T-helper 17 cell (primary cell): ENCODE data around the gene LPP. TPM values are rescaled to one million over a fixed set of nuclear protein-coding genes. Genes with fewer than 3 reads are reported as not detected.
A peak's percentile ranks its signal among the peaks of the same experiment; 100 is the strongest.

Experiments
- ATAC-seq: fragments of 150-1000 bp; cut with Tn5 transposase; 2 replicates; pipeline ENCODE4 v1.10.0; 2021; ENCODE audit warnings: mild to moderate bottlenecking, moderate library complexity
- DNase-seq, 3 donors: peaks; one replicate each; pipeline versions ENCODE4 v3.0.0 to v3.0.0-alpha.2; 2020 to 2021
- H3K9me3 ChIP-seq: one replicate; pipeline ENCODE4 v1.7.0; 2013; ENCODE audit warnings: low read length, mild to moderate bottlenecking; ENCODE audit not compliant: control insufficient read depth, poor library complexity, severe bottlenecking
- H3K27ac Mint-ChIP-seq: one replicate; pipeline ENCODE4 v1.8.0; 2022; ENCODE audit warnings: mild to moderate bottlenecking, moderate library complexity, mixed read lengths
- H3K27me3 Mint-ChIP-seq: one replicate; pipeline ENCODE4 v1.8.0; 2022; ENCODE audit warnings: mixed read lengths
- H3K36me3 Mint-ChIP-seq: one replicate; pipeline ENCODE4 v1.8.0; 2022; ENCODE audit warnings: low read depth, mixed read lengths
- H3K4me1 Mint-ChIP-seq: one replicate; pipeline ENCODE4 v1.8.0; 2022; ENCODE audit warnings: mild to moderate bottlenecking, mixed read lengths
- H3K4me3 Mint-ChIP-seq: one replicate; pipeline ENCODE4 v1.8.0; 2022; ENCODE audit warnings: mild to moderate bottlenecking, moderate library complexity, mixed read lengths
- total RNA-seq, 4 donors: library from RNA in 2 of 4; stranded (reverse) in 2 of 4; gene quantifications; one replicate each; pipeline ENCODE4 v1.2.3 and lab custom pipeline; 2022 to 2026

The LPP gene
- total RNA-seq, 2 donors from 2014 or later, result 81.0 to 94.2 TPM

GRCh38 chr3:188215129-188215528 lies 61.2 kb downstream of the LPP start:
- Mint-ChIP-seq H3K27me3 (no peaks in the 10 kb centered on the region), H3K4me3 (no peak overlapping the region), H3K4me1 (peaks cover 30% of the 10 kb centered on the region), H3K36me3 (peaks cover 11% of the 10 kb centered on the region), H3K27ac (no peak overlapping the region)
- no peak for DNase-seq
- no peaks in the 10 kb centered on the region for H3K9me3 ChIP-seq
- no peak for ATAC-seq

GRCh38 chr3:188217011-188217463 lies 63.1 kb downstream of the LPP start:
- no peak overlapping the region for H3K4me3 Mint-ChIP-seq
- H3K4me1 Mint-ChIP-seq, result peaks cover 30% of the 10 kb centered on the region
- peaks cover 14% of the 10 kb centered on the region for H3K36me3 Mint-ChIP-seq
- ATAC-seq (no peak), DNase-seq (no peak)
- peak overlapping the region; percentile 69 for H3K27ac Mint-ChIP-seq
- H3K9me3 ChIP-seq, result no peaks in the 10 kb centered on the region
- H3K27me3 Mint-ChIP-seq, result no peaks in the 10 kb centered on the region

GRCh38 chr3:188217726-188218125 lies 63.8 kb downstream of the LPP start:
- ATAC-seq, result no peak
- peaks cover 29% of the 10 kb centered on the region for H3K4me1 Mint-ChIP-seq
- no peaks in the 10 kb centered on the region for H3K27me3 Mint-ChIP-seq
- DNase-seq, result no peak
- H3K9me3 ChIP-seq, result no peaks in the 10 kb centered on the region
- peaks cover 14% of the 10 kb centered on the region for H3K36me3 Mint-ChIP-seq
- H3K27ac Mint-ChIP-seq, result no peak overlapping the region
- no peak overlapping the region for H3K4me3 Mint-ChIP-seq

GRCh38 chr3:188218603-188219002 lies 64.6 kb downstream of the LPP start:
- Mint-ChIP-seq H3K27me3 (no peaks in the 10 kb centered on the region), H3K4me1 (peaks cover 26% of the 10 kb centered on the region), H3K36me3 (peaks cover 11% of the 10 kb centered on the region), H3K4me3 (no peak overlapping the region), H3K27ac (no peak overlapping the region)
- ATAC-seq (no peak), DNase-seq (no peak)
- no peaks in the 10 kb centered on the region for H3K9me3 ChIP-seq

GRCh38 chr3:188219147-188219546 lies 65.2 kb downstream of the LPP start:
- Mint-ChIP-seq H3K27ac (no peak overlapping the region), H3K4me3 (no peak overlapping the region), H3K4me1 (peaks cover 22% of the 10 kb centered on the region), H3K27me3 (no peaks in the 10 kb centered on the region), H3K36me3 (peaks cover 9% of the 10 kb centered on the region)
- no peaks in the 10 kb centered on the region for H3K9me3 ChIP-seq
- no peak for DNase-seq
- ATAC-seq, result no peak

GRCh38 chr3:188220097-188220788 lies 66.3 kb downstream of the LPP start:
- no peaks in the 10 kb centered on the region for H3K9me3 ChIP-seq
- peaks cover 9% of the 10 kb centered on the region for H3K36me3 Mint-ChIP-seq
- no peak overlapping the region for H3K4me3 Mint-ChIP-seq
- no peak for ATAC-seq
- DNase-seq, result no peak
- no peak overlapping the region for H3K27ac Mint-ChIP-seq
- no peaks in the 10 kb centered on the region for H3K27me3 Mint-ChIP-seq
- peaks cover 22% of the 10 kb centered on the region for H3K4me1 Mint-ChIP-seq

GRCh38 chr3:188220988-188221818 lies 67.2 kb downstream of the LPP start:
- Mint-ChIP-seq H3K4me3 (no peak overlapping the region), H3K36me3 (peaks cover 9% of the 10 kb centered on the region), H3K27ac (peak overlapping the region; percentile 32), H3K4me1 (peaks cover 20% of the 10 kb centered on the region), H3K27me3 (no peaks in the 10 kb centered on the region)
- no peak for ATAC-seq
- DNase-seq, result no peak
- H3K9me3 ChIP-seq, result no peaks in the 10 kb centered on the region

GRCh38 chr3:188223936-188224335 lies 70.0 kb downstream of the LPP start:
- DNase-seq (no peak), ATAC-seq (no peak)
- H3K36me3 Mint-ChIP-seq, result peaks cover 6% of the 10 kb centered on the region
- no peaks in the 10 kb centered on the region for H3K27me3 Mint-ChIP-seq
- no peaks in the 10 kb centered on the region for H3K9me3 ChIP-seq
- peaks cover 10% of the 10 kb centered on the region for H3K4me1 Mint-ChIP-seq
- H3K27ac Mint-ChIP-seq, result no peak overlapping the region
- no peak overlapping the region for H3K4me3 Mint-ChIP-seq

- H3K36me3 Mint-ChIP-seq, result no peaks in the 10 kb centered on the region
- ATAC-seq (no peak), DNase-seq (no peak)
- H3K27ac Mint-ChIP-seq, result no peak overlapping the region
- no peaks in the 10 kb centered on the region for H3K27me3 Mint-ChIP-seq
- peaks cover 7% of the 10 kb centered on the region for H3K4me1 Mint-ChIP-seq
- no peaks in the 10 kb centered on the region for H3K9me3 ChIP-seq
- no peak overlapping the region for H3K4me3 Mint-ChIP-seq
Observed at GRCh38 chr3:188227442-188227841, 73.5 kb downstream of the LPP start.

GRCh38 chr3:188229177-188229576 lies 75.2 kb downstream of the LPP start:
- Mint-ChIP-seq H3K27me3 (no peaks in the 10 kb centered on the region), H3K36me3 (peaks cover 3% of the 10 kb centered on the region), H3K27ac (no peak overlapping the region), H3K4me1 (peaks cover 12% of the 10 kb centered on the region), H3K4me3 (no peak overlapping the region)
- no peak for DNase-seq
- ATAC-seq, result no peak
- H3K9me3 ChIP-seq, result no peaks in the 10 kb centered on the region

- H3K4me1 Mint-ChIP-seq, result peaks cover 15% of the 10 kb centered on the region
- H3K9me3 ChIP-seq, result no peaks in the 10 kb centered on the region
- H3K27me3 Mint-ChIP-seq, result no peaks in the 10 kb centered on the region
- H3K36me3 Mint-ChIP-seq, result peaks cover 4% of the 10 kb centered on the region
- DNase-seq (no peak), ATAC-seq (no peak)
- no peak overlapping the region for H3K27ac Mint-ChIP-seq
- H3K4me3 Mint-ChIP-seq, result no peak overlapping the region
Observed at GRCh38 chr3:188229726-188230125, 75.8 kb downstream of the LPP start.

GRCh38 chr3:188230962-188231361 lies 77.0 kb downstream of the LPP start:
- H3K4me3 Mint-ChIP-seq, result no peak overlapping the region
- ATAC-seq, result no peak
- peaks cover 4% of the 10 kb centered on the region for H3K36me3 Mint-ChIP-seq
- H3K9me3 ChIP-seq, result no peaks in the 10 kb centered on the region
- peaks cover 20% of the 10 kb centered on the region for H3K4me1 Mint-ChIP-seq
- no peak for DNase-seq
- no peak overlapping the region for H3K27ac Mint-ChIP-seq
- H3K27me3 Mint-ChIP-seq, result no peaks in the 10 kb centered on the region

- Mint-ChIP-seq H3K27me3 (no peaks in the 10 kb centered on the region), H3K4me1 (peaks cover 23% of the 10 kb centered on the region), H3K27ac (no peak overlapping the region), H3K4me3 (no peak overlapping the region), H3K36me3 (peaks cover 4% of the 10 kb centered on the region)
- H3K9me3 ChIP-seq, result no peaks in the 10 kb centered on the region
- ATAC-seq, result no peak
- DNase-seq, result no peak
Observed at GRCh38 chr3:188231456-188231855, 77.5 kb downstream of the LPP start.
